ES-I3 (cell line): ENCODE results near the gene PRKD1.

ENCODE experiments used
- H3K36me3 ChIP-seq: 2 replicates; pipeline ENCODE4 v1.6.1; 2013; ENCODE audit warnings: mild to moderate bottlenecking, low read length, control low read depth, moderate library complexity; ENCODE audit not compliant: insufficient read depth
- H3K4me1 ChIP-seq: 2 replicates; pipeline ENCODE4 v1.6.1; 2013; ENCODE audit warnings: mild to moderate bottlenecking, control low read depth, low read length; ENCODE audit not compliant: insufficient read depth
- H3K9ac ChIP-seq: 2 replicates; pipeline ENCODE4 v1.6.1; 2013; ENCODE audit warnings: low read depth, mild to moderate bottlenecking, low read length, moderate library complexity
- H3K9me3 ChIP-seq: 2 replicates; pipeline ENCODE4 v1.6.1; 2013; ENCODE audit warnings: mild to moderate bottlenecking, low read length, moderate library complexity; ENCODE audit not compliant: control insufficient read depth, insufficient read depth

The PRKD1 gene

GRCh38 chr14:29608861-29609260, 318.8 kb downstream of the PRKD1 start:
- no peaks in the 10 kb centered on the region for H3K9me3 ChIP-seq
- H3K36me3 ChIP-seq = no peaks in the 10 kb centered on the region
- no peaks in the 10 kb centered on the region for H3K4me1 ChIP-seq
- H3K9ac ChIP-seq = no peak overlapping the region

GRCh38 chr14:29607169-29607568, 320.5 kb downstream of the PRKD1 start:
- no peaks in the 10 kb centered on the region for H3K36me3 ChIP-seq
- no peaks in the 10 kb centered on the region for H3K9me3 ChIP-seq
- H3K4me1 ChIP-seq = no peaks in the 10 kb centered on the region
- no peak overlapping the region for H3K9ac ChIP-seq

- no peaks in the 10 kb centered on the region for H3K9me3 ChIP-seq
- H3K4me1 ChIP-seq = no peaks in the 10 kb centered on the region
- no peaks in the 10 kb centered on the region for H3K36me3 ChIP-seq
- H3K9ac ChIP-seq = no peak overlapping the region
Observed at GRCh38 chr14:29603696-29604095, 324.0 kb downstream of the PRKD1 start.

- Histone ChIP-seq H3K9me3 (no peaks in the 10 kb centered on the region), H3K4me1 (no peaks in the 10 kb centered on the region), H3K9ac (no peak overlapping the region), H3K36me3 (no peaks in the 10 kb centered on the region)
Observed at GRCh38 chr14:29601616-29602015, 326.0 kb downstream of the PRKD1 start.

GRCh38 chr14:29587761-29588470, 339.7 kb downstream of the PRKD1 start:
- Histone ChIP-seq H3K9me3 (no peaks in the 10 kb centered on the region), H3K4me1 (0 out of 2 replicates have a peak, but pooled peaks cover 2% of the 10 kb centered on the region), H3K9ac (no peak overlapping the region), H3K36me3 (no peaks in the 10 kb centered on the region)

GRCh38 chr14:29587046-29587445, 340.6 kb downstream of the PRKD1 start:
- H3K9me3 ChIP-seq = no peaks in the 10 kb centered on the region
- 0 out of 2 replicates have a peak, but pooled peaks cover 2% of the 10 kb centered on the region for H3K4me1 ChIP-seq
- H3K36me3 ChIP-seq = no peaks in the 10 kb centered on the region
- H3K9ac ChIP-seq = no peak overlapping the region

- H3K9ac ChIP-seq = no peak overlapping the region
- no peaks in the 10 kb centered on the region for H3K36me3 ChIP-seq
- H3K4me1 ChIP-seq = 0 out of 2 replicates have a peak, but pooled peaks cover 2% of the 10 kb centered on the region
- no peaks in the 10 kb centered on the region for H3K9me3 ChIP-seq
Observed at GRCh38 chr14:29584992-29585391, 342.7 kb downstream of the PRKD1 start.

GRCh38 chr14:29580763-29581162, 346.9 kb downstream of the PRKD1 start:
- Histone ChIP-seq H3K36me3 (no peaks in the 10 kb centered on the region), H3K9me3 (no peaks in the 10 kb centered on the region), H3K9ac (no peak overlapping the region), H3K4me1 (0 out of 2 replicates have a peak, but pooled peaks cover 2% of the 10 kb centered on the region)

GRCh38 chr14:29579838-29580237, 347.8 kb downstream of the PRKD1 start:
- no peaks in the 10 kb centered on the region for H3K9me3 ChIP-seq
- H3K4me1 ChIP-seq = 0 out of 2 replicates have a peak, but pooled peaks cover 1% of the 10 kb centered on the region
- no peak overlapping the region for H3K9ac ChIP-seq
- no peaks in the 10 kb centered on the region for H3K36me3 ChIP-seq

GRCh38 chr14:29576927-29577326, 350.7 kb downstream of the PRKD1 start:
- Histone ChIP-seq H3K9ac (no peak overlapping the region), H3K9me3 (no peaks in the 10 kb centered on the region)

GRCh38 chr14:29569194-29569593, 358.5 kb downstream of the PRKD1 start:
- H3K4me1 ChIP-seq = no peaks in the 10 kb centered on the region
- H3K36me3 ChIP-seq = no peaks in the 10 kb centered on the region
- no peak overlapping the region for H3K9ac ChIP-seq
- no peaks in the 10 kb centered on the region for H3K9me3 ChIP-seq

More at GRCh38 chr14:29576927-29577326, 350.7 kb downstream of the PRKD1 start:
- Histone ChIP-seq H3K36me3 (no peaks in the 10 kb centered on the region), H3K4me1 (no peaks in the 10 kb centered on the region)

GRCh38 chr14:29566194-29566593, 361.5 kb downstream of the PRKD1 start:
- Histone ChIP-seq H3K36me3 (no peaks in the 10 kb centered on the region), H3K9ac (no peak overlapping the region), H3K4me1 (no peaks in the 10 kb centered on the region), H3K9me3 (no peaks in the 10 kb centered on the region)

- no peaks in the 10 kb centered on the region for H3K9me3 ChIP-seq
Observed at GRCh38 chr14:29558516-29558915, 369.1 kb downstream of the PRKD1 start.

GRCh38 chr14:29554335-29554734, 373.3 kb downstream of the PRKD1 start:
- Histone ChIP-seq H3K9me3 (no peaks in the 10 kb centered on the region), H3K36me3 (no peaks in the 10 kb centered on the region), H3K4me1 (no peaks in the 10 kb centered on the region), H3K9ac (no peak overlapping the region)

More at GRCh38 chr14:29558516-29558915, 369.1 kb downstream of the PRKD1 start:
- no peak overlapping the region for H3K9ac ChIP-seq
- no peaks in the 10 kb centered on the region for H3K4me1 ChIP-seq
- no peaks in the 10 kb centered on the region for H3K36me3 ChIP-seq

GRCh38 chr14:29553427-29553826, 374.2 kb downstream of the PRKD1 start:
- no peaks in the 10 kb centered on the region for H3K36me3 ChIP-seq
- no peaks in the 10 kb centered on the region for H3K9me3 ChIP-seq
- H3K4me1 ChIP-seq = no peaks in the 10 kb centered on the region
- no peak overlapping the region for H3K9ac ChIP-seq
